ENCODE results near the gene DNM2.
A peak's percentile ranks its signal among the peaks of the same experiment; 100 is the strongest.

The DNM2 gene

DNA sequence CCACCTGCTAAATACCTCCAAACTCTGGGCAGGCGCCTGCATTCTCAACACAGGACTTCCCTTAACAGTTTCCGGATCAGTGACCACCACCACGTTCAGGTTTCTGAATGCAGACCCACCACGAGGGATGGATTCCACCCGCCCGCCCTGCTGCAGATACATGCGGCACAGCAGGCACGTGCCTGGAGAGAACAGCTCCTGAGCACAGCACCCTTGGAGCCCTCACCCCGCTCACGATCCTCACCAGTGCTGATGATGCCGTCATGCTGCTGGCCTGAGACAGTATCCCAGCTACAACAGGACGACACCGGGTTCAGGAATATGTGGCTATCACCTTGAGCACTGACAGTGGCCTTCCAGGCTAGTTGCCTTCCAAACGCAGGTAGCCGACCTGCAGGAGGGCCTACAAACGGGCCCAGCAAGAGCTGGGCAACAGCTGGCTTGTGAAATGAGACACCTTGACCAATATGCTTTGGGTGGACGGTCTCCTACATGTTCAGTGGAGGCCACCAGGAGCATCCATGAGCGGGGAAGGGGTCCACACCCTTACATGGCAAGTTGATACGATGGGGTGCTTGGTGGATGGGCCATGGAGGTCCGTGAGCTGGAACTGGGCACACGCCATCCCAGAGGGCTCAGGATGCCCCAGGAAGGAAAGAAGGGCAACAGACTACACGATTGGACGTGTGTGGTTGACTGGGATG is 26.5 kb upstream of the DNM2 start:
- DNase-seq = no peak

DNA sequence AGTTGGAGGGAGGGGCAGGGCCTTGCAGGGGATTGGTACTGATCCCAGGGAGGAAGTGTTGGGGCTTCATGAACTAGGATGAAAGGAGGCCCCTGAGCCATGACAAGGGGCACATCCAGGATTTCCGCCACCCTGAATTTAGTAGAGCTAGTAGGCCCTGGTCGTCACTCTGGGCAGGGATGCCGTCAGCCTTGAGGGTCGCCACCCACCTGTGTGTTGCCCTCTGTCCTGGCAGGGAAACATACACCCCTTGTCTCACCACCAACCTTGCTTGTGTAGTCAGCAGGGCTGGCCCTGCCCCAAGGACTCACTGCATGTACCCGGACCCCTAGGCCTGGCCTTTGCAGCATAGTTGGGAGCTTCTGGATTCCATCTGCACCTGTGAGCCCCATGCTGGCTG is 26.0 kb upstream of the DNM2 start:
- no peak for DNase-seq

DNA sequence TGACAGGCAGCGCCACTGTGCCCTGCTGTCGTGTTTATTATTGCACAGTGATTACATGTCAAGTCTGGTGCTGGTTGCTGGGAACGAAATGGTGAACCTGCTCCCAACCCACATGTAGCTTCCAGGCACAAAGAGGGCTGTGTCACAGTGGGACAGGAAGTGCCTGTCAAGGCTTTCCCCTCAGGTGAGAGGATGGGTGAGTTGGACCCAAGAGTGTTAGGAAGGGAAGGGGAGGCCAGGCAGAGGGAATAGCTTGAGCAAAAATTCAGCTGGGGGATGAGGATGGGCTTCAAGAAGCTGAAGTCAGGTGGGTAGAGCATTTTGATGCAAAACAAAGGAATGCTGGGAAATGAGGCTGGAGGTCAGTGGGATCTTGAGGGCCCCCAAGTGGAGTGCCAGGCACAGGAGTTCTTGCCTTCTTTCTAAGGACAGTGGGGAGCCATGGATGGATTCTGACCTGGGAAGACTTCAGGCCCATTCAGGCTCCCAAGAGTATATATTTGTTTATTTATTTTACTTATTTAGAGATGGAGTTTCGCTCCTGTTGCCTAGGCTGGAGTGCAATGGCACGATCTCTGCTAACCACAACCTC is 25.1 kb upstream of the DNM2 start:
- no peak for DNase-seq

DNA sequence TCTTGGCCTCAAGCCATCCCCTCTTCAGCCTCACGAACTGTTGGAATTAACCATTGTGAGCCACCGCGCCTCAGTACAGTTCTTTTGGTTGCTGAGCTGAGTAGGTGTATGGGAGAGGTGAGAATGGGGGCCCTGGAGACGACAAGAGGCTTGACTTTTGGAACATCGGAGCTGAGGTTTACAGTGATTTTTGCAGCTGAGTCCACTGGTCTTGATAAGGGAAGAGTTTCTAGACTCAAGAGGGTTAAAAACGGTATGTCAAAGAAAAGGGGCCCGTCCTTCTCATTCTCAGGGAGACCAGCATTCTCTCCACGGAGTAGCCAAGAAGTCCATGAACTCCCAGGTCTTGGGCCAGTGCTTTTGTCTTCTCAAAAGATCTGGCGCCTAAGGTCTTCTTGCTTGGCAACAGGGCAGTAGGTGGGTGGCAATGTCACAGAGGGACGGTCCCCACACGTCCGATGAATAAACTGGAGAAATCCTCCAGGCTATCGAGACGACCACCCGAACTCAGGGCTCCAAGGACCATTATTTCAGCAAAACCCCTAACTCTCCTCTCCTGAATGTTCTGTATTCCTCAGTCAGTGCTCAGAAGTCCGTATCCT is 23.1 kb upstream of the DNM2 start:
- no peak for DNase-seq

DNA sequence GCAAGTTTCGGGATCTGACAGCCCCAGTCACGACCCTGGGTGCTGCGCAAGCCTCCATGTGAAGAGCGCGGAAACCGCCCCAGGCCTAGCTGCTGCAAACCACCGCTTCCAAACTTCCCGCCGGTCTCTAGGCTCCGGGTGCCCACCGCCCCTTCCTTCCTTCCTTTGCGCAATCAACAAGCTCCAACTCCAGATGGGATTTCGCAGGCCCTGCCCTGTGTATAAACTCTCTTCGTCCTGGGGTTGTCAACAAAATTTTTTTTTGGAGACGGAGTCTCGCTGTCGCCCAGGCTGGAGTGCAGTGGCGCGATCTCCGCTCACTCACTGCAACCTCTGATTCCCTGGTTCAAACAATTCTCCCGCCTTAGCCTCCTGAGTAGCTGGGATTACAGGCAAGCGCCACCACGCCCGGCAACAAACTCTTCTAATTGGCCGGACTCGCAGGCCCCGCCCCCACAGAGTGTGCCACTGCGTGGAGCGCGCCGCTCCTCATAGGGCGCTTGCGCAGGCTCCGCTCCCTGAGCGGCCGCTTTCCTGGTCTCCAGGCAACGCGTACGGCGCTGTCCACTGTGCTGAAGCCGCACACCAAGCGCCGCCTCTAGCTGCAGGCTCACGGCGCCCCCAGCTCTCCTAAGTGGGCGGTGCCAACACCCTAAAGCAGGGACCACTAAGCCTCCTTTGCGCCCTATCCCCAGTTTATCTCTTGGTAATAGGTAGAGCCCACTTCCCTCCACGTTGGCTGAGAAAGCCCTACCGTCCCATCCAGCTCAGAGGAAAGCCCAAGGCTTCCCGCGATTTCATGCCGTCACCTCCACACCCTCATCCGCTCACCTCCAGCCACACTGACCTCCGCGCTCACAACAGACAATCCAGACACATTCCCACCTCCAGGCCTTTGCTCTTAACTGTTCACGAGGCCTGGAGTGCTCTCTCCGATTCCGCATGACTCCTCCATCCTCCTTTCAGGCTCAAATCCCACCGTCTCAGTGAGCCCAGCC is 22.2 kb upstream of the DNM2 start:
- DNase-seq = peak; percentile 57

DNA sequence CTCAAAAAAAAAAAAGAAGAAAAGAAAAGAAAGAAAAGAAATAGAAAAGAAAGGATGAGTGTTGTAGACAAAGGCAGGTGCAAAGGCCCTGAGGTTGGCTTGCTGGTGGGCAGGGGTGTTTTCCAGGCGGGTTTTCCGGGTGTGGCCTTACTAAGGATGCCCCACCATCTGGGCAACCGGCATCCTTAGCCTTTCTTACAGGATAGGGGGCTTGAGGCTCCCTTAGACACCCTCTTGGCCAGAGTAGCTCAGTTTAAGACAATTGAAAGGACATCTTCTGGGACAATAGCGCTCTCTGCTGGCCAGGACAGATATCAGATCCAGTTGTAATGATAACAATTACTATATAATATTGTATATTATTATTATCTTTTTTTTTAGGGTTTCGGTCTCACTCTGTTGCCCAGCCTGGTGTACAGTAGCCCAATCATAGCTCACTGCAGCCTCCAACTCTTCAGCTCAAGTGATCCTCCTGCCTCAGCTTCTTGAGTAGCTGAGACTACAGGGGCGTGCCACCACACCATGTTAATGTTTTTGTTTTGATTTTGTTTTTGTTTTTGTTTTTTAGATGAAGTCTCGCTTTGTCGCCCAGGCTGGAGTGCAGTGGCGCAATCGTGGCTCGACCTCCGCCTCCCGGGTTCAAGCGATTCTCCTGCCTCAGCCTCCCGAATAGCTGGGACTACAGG is 18.1 kb upstream of the DNM2 start:
- no peak for DNase-seq

DNA sequence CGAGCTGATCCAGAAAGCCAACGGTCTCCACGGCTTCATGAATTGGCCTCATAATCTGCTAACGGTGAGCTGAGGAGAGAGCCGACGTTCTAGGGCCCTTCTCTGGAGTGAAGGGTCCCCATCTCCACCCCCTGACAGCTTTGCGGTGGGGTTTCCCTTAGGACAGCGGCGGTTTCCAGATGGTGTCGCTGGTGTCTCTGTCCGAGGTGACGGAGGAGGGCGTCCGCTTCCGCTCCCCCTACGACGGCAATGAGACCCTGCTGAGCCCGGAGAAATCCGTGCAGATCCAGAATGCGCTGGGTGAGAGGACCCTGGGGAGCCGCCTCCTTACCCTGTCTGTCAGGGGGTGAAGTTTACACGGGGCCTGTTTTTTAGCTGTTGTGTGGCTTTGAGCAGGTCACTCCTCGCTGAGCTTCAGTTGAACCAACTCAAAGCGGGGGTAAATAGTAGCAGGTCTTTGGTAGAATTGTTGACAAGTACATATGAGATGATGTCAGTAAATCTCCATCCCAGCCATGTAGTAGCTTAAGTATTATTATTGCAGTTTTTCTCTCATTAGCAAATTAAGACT is 15.8 kb upstream of the DNM2 start:
- DNase-seq = no peak

DNA sequence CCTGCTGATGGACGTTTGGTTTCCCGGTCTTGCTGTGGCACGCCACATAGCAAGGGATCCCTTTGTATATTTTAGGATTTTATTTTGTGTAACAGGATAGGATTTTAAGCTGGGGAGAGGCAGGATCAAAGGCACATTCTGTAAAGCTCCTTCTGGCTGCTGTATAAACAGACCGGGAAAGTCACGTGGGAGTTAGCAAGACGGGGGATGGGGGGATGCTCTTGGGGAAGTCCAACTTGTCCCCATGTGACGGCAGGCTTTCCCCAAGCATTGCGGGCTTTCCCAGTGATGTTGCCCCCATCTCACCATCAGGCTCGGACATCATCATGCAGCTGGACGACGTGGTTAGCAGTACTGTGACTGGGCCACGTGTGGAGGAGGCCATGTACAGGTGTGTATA is 10.9 kb upstream of the DNM2 start:
- DNase-seq = no peak

DNA sequence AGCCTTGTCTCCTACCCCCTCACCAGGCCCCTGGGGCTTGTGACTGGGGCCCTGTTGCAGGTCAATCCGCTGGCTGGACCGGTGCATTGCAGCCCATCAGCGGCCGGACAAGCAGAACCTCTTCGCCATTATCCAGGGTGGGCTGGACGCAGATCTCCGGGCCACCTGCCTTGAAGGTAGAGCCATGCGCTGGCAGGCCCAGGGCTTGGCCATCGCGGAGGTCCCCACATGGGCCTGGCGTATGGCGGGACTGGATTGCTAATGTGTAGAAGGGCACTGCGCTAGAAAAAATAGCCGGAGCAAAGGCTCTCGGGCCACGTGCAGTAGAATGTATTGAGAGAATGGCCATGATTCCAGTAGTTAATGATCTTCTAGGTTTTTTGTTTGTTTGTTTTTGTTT is 10.4 kb upstream of the DNM2 start:
- DNase-seq = no peak

DNA sequence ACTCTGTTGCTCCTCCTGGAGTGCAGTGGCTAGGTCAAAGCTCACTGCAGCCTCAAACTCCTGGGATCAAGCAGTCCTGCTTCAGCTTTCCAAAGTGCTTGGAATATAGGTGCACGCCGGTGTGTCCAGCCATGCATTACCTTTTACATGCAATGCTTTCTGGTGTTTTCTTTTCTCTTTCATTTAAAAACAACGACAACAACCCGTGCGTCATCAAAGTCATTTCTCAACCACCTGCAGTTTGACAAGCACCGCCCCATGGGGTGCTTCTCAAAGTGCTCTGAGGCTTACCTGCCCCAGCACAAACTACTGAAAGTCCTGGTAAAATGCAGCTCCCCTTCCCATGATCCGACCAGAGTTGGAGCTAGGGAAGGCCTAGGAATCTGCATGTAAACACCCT is 9.6 kb upstream of the DNM2 start:
- no peak for DNase-seq

DNA sequence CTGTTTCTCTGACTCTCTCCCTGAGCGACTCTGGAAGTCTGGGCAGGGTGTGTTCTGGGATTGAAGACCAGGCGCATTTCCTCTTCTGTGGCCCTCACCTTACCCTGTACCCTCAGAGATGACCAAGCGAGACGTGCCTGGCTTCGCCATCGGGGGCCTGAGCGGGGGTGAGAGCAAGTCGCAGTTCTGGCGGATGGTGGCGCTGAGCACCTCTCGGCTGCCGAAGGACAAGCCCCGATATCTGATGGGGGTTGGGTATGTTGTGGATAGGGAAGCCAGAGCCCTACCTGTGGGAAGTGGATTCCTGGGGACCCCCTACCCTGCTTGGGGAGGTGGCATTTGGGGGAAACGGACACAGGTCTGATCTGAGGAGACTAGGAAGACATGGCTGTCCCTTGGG is 5.8 kb upstream of the DNM2 start:
- no peak for DNase-seq

DNA sequence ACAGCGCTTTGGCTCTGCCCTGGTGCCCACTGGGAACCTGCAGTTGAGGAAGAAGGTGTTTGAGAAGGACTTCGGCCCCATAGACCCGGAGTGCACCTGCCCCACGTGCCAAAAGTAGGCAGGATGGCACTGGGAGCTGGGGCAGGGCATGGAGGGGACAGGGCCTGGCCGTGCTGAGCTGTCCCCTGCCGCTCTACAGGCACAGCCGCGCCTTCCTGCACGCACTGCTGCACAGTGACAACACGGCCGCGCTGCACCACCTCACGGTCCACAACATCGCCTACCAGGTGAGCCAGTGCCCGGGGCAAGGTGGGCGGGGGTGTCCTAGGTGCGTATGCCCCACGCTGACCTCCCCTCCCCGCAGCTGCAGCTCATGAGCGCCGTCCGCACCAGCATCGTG is 5.1 kb upstream of the DNM2 start:
- DNase-seq = no peak

DNA sequence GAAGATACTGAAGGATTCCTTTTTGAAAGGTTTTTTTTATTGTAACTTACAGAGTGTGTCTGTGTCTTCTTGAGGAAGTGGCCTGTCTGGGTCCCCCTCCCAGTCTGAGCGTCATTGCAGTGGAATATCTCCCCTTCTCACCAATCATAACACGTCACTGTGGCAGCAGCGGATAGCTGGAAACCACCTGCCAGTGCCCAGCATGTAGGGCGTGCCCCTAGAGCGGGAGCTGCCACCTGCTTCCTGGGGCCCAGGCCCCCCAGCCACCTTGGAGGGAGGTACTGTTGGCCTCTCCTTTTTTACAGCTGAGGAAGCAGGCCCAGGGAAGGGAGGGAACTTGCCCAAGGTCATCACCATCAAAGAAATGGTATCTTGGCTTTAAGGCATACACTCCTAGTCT is 4.6 kb upstream of the DNM2 start:
- DNase-seq = no peak

DNA sequence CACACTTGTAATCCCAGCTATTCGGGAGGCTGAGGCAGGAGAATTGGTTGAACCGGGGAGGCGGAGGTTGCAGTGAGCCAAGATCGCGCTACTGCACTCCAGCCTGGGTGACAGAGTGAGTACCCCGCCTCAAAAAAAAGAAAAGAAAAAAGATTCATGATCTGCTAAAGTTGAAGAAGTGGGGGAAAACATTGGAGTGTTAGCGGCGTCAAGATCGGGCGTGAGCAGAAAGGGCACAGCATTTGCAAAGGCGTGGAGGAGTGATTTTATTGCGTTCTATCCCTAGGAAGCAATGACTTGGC is 874 bp upstream of the DNM2 start:
- no peak for DNase-seq

DNA sequence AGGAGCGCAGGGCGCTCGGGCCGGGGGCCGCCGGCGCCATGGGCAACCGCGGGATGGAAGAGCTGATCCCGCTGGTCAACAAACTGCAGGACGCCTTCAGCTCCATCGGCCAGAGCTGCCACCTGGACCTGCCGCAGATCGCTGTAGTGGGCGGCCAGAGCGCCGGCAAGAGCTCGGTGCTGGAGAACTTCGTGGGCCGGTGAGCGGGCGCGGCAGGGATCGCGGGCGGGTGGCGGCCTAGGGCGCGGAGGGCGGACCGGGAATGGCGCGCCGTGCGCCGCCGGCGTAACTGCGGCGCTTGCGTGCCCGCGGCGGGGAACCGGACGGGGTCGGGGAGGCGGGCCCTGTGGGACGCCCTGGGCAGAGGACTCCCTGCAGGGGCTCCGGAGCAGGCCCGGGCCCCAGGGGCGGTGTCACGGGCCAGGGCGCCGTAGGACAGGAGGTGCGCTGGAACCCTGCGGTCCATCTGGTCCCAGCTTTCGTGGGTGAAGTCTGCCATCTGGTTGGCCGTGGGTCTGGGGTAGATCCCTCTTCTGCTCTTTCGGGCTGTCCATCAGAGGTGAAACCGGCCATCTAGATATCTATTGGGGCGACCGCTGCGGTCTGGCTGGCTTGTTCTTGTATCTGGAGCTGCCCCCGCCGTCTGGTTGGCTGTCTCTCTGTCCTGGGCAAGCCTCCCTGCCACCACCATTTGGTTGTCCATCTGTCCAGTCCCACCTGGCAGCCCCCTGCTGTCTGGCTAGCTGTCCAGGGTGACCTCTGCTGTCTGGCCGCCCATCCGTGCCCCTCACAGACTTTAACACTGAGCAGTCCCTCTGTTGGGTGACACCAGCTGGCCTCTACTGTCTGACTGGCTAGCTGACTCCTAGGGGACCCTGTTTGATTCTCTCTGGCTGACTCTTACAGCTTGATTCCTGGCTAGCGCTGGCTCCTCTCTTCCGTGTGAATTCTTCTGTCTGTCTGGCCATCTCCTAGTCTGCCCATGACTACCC is 622 bp downstream of the DNM2 start:
- DNase-seq = no peak

DNA sequence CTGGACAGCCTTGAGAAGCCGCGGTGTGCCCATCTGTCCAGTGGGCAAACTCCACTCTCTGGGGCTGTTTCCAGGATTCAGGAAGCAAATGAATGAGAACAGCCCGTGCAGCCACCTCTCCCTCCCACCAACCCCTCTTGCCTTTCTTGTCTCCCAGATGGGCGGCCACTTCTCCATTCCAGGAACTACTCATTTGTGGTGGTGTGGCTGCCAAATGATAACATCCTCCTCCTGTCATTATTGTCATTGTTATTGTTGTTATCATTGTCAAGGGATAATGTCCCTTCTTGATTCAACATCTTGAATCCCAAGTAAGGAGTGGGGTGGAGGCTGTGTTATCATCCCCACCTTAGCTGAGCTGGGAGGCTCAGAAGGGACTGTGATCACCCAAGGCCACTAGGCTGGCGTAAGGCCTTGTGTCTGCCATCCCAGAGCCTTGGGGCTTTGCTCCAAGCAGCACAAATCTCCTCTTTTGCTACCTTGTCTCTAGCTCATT is 1.6 kb downstream of the DNM2 start:
- no peak for DNase-seq

DNA sequence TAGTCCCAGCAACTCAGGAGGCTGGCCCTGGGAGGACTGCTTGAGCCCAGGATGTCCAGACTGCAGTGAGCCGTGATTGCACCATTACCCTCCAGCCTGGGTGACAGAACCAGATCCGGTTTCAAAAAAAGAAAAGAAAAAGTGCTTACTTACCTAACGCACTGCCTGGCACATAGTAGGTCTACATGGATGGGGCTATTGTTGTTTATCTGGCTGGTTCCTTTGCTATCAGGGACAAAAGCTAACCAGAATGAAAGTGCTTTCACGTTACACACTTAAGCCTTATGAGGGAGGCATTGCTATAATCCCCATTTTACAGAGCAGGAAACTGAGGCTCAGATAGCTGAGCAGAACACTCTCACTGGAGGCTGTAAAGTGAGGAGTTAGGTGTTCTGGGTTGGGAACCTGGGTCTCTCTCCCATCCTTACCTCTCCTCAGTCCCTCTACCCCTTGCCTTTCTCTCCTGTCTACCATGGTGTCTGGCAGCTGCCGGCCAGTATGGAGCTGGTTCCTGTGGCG is 2.8 kb downstream of the DNM2 start:
- DNase-seq = no peak

DNA sequence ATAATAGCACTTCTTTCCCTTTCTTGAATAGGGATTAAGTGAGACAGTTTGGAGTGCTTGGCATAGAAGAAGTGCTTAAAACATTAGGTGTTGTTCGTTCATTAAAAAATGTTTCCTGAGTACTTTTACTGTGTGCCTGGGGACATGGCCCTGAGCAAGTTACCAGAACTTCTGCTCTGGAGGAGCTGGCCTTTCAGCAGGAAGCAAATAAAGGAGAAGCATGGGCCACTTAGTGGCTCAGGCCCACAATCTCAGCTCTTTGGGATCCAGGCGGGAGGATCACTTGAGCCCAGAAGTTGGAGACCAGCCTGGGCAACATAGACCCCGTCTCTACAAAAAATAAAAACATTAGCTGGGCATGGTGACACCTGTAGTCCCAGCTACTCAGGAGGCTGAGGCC is 5.7 kb downstream of the DNM2 start:
- DNase-seq = no peak

DNA sequence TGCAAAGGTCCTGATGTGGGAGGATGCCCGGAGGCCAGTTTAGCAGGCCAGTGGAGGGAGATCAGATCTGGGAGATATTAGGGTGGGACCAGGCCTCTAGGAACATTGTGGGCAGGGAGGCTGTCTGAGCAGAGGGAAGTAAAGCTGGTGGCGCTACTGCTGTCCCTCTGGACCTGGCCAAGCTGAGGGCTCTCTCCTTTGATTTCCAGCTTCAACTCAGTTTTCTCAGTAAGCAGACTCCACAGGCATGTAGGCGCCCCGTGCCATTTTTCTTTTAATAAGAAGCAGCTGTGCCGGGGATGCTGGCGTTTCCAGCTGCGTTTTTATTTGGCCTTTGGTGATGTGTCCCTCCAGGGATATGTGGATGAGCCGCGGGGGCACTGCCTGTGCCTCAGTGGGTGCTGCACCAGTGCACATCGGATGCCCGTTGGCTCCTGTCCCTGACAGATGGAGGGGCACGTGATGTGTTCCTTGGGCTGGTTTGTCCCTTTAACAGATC is 6.7 kb downstream of the DNM2 start:
- no peak for DNase-seq

DNA sequence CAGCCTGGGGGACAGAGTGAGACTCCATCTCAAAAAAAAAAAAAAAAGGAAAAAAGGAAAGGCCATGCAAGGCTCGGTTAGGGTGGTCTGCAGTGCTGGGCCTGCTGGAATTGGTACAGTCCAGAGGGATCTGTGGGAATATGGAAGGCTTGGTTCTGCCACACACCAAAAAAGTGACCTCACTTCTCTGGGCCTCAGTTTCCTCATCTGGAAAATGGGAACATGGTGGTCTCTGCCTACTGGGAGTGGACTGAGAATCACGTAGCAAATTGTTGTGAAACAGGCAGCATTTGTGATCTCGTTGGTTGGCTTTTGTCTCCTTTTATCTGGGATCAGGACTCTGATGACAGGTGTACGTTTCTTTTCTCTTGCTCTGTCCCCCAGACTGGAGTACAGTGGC is 7.5 kb downstream of the DNM2 start:
- DNase-seq = no peak

DNA sequence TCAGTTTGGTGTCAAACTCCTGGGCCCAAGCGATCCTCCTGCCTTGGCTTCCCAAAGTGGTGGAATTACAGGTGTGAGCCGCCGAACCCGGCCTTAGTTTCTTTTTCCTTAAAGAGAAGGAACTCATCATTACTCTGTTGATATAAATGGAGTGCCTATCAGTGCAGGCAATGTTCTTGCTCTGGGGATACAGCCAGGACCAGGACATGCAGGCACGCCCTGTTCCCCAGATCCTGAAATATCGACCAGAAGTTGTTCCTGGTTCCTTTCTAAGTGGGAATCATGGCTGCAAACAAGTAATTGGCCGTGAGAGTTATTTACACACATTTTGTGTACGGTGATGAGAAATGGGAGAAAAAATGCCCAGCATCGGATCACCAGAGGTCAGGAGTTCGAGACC is 8.4 kb downstream of the DNM2 start:
- no peak for DNase-seq

Measured in SIG-M5 (cell line).